ENCODE measurements around the gene SMIM15.

SMIM15 gene

DNA sequence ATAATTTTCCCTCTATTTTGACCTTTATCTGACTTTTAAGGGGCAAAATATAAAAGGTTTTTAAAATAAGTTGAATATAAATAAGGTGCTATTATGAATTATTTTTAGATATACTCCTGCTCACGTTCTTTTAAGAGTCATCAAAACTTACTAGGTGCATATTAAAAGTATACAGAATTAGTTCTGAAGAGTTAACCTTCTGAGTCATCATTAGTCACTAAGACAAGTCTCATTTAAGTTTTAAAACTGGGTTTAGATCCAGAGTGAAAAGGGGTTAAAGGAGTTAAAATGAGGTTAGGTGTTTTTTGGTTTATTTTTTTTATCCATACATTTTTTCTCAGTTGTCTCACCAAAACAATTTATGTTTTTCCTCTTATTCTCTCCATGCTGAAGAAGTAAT, 41.7 kb downstream of the SMIM15 start:
- Histone ChIP-seq H3K14ac (ENCODE audit: low read length in 2 of 2) (no peak overlapping the region), H2AK5ac (ENCODE audit: low read length, severe bottlenecking) (no peak overlapping the region), H3K23ac (ENCODE audit: low read length in 2 of 2) (no peak overlapping the region), H3K36me3 (ENCODE audit: control insufficient read depth in 1 of 2, insufficient read depth in 2 of 2, low read depth in 1 of 2, low read length in 2 of 2) (no peaks in the 10 kb centered on the region), H3K79me1 (replicated peaks; ENCODE audit: low read length, poor library complexity, severe bottlenecking) (peaks cover 1% of the 10 kb centered on the region), H3K4me1 (ENCODE audit: control insufficient read depth, insufficient read depth, low read depth, low read length) (no peaks in the 10 kb centered on the region), H2BK5ac (ENCODE audit: low read depth, low read length, poor library complexity, severe bottlenecking) (no peak overlapping the region), H3K4me3 (ENCODE audit: insufficient read depth in 1 of 2, low read depth in 1 of 2, low read length in 2 of 2) (no peak overlapping the region), H3K27me3 (ENCODE audit: control insufficient read depth in 1 of 2, insufficient read depth in 1 of 2, low read length in 2 of 2) (no peaks in the 10 kb centered on the region), H3K9ac (ENCODE audit: low read length) (no peak overlapping the region), H3K18ac (ENCODE audit: low read depth in 1 of 2, low read length in 2 of 2) (no peak overlapping the region), H3K9me3 (ENCODE audit: control insufficient read depth, low read length) (no peaks in the 10 kb centered on the region), H4K8ac (ENCODE audit: low read length) (no peak overlapping the region), H2BK15ac (ENCODE audit: low read depth, poor library complexity, severe bottlenecking) (no peak overlapping the region), H3K4me2 (ENCODE audit: low read length, poor library complexity, severe bottlenecking) (no peak overlapping the region), H2BK120ac (ENCODE audit: low read depth, low read length) (no peak overlapping the region), H2AFZ (ENCODE audit: low read depth, low read length) (no peak overlapping the region), H3K4ac (ENCODE audit: low read depth in 1 of 2, low read length in 2 of 2) (no peak overlapping the region), H4K91ac (ENCODE audit: low read length) (no peak overlapping the region), H2BK12ac (ENCODE audit: low read length in 2 of 2) (no peak overlapping the region), H3K27ac (ENCODE audit: low read length, poor library complexity, severe bottlenecking) (no peak overlapping the region)
- no peak for DNase-seq
- no CpG with 5 or more reads among the region's 1 CpG for WGBS

DNA sequence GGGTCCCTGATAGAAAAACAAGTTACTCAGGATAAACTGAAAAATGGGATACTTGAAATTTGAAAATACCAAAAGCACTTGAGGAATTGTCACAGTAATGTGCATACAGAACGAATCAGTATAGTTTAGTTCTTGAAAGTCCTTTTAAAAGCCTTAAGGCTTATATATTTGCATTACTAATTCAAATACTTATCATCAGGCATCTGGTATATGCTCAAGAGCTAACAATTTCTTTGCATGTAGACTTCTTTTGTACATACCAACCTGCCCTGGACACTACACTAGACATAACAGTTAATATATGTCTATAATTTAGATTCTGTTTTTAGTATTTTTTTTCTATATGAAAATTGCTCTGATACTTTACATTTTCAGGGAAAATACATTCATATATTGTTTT, 43.2 kb downstream of the SMIM15 start:
- H3K23ac ChIP-seq (ENCODE audit: low read length in 2 of 2): no peak overlapping the region
- no peak overlapping the region for H2BK5ac ChIP-seq (ENCODE audit: low read depth, low read length, poor library complexity, severe bottlenecking)
- no peak overlapping the region for H2BK12ac ChIP-seq (ENCODE audit: low read length in 2 of 2)
- no peak overlapping the region for H4K91ac ChIP-seq (ENCODE audit: low read length)
- H2BK15ac ChIP-seq (ENCODE audit: low read depth, poor library complexity, severe bottlenecking): no peak overlapping the region
- H3K9me3 ChIP-seq (ENCODE audit: control insufficient read depth, low read length): no peaks in the 10 kb centered on the region
- H3K4me1 ChIP-seq (ENCODE audit: control insufficient read depth, insufficient read depth, low read depth, low read length): no peaks in the 10 kb centered on the region
- H3K79me1 ChIP-seq (replicated peaks; ENCODE audit: low read length, poor library complexity, severe bottlenecking): peaks cover 4% of the 10 kb centered on the region
- H3K27me3 ChIP-seq (ENCODE audit: control insufficient read depth in 1 of 2, insufficient read depth in 1 of 2, low read length in 2 of 2): no peaks in the 10 kb centered on the region
- no peak overlapping the region for H3K18ac ChIP-seq (ENCODE audit: low read depth in 1 of 2, low read length in 2 of 2)
- no peak overlapping the region for H3K9ac ChIP-seq (ENCODE audit: low read length)
- no peak overlapping the region for H4K8ac ChIP-seq (ENCODE audit: low read length)
- DNase-seq: no peak
- no peak overlapping the region for H3K4me3 ChIP-seq (ENCODE audit: insufficient read depth in 1 of 2, low read depth in 1 of 2, low read length in 2 of 2)
- no peak overlapping the region for H3K4me2 ChIP-seq (ENCODE audit: low read length, poor library complexity, severe bottlenecking)
- no CpG with 5 or more reads among the region's 1 CpG for WGBS
- H2AK5ac ChIP-seq (ENCODE audit: low read length, severe bottlenecking): no peak overlapping the region
- H2BK120ac ChIP-seq (ENCODE audit: low read depth, low read length): no peak overlapping the region
- no peak overlapping the region for H3K14ac ChIP-seq (ENCODE audit: low read length in 2 of 2)
- no peak overlapping the region for H3K4ac ChIP-seq (ENCODE audit: low read depth in 1 of 2, low read length in 2 of 2)
- no peak overlapping the region for H2AFZ ChIP-seq (ENCODE audit: low read depth, low read length)
- H3K36me3 ChIP-seq (ENCODE audit: control insufficient read depth in 1 of 2, insufficient read depth in 2 of 2, low read depth in 1 of 2, low read length in 2 of 2): no peaks in the 10 kb centered on the region
- no peak overlapping the region for H3K27ac ChIP-seq (ENCODE audit: low read length, poor library complexity, severe bottlenecking)

DNA sequence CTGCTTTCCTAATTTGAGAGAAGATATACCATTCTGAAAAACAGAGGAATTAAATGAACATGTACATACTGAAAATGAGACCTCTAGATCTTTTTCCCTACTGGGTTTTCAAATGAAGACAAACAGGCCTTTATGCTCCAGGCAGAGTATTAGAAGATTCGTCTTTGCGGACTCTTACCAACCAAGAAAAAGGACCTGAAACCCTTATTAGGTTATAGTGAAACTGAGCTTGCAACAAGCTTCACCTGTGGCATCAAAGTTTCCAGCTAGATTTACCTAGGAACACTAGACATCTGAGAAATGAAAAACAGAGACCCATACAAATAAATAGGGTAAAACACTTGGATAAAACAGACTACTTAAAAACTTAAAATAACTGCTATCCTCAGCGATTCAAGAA, 46.3 kb downstream of the SMIM15 start:
- Histone ChIP-seq H2AFZ (ENCODE audit: low read depth, low read length) (no peak overlapping the region), H3K27me3 (ENCODE audit: control insufficient read depth in 1 of 2, insufficient read depth in 1 of 2, low read length in 2 of 2) (no peaks in the 10 kb centered on the region), H2BK15ac (ENCODE audit: low read depth, poor library complexity, severe bottlenecking) (no peak overlapping the region), H2AK5ac (ENCODE audit: low read length, severe bottlenecking) (no peak overlapping the region), H3K14ac (ENCODE audit: low read length in 2 of 2) (no peak overlapping the region), H4K8ac (ENCODE audit: low read length) (no peak overlapping the region), H2BK120ac (ENCODE audit: low read depth, low read length) (no peak overlapping the region), H2BK5ac (ENCODE audit: low read depth, low read length, poor library complexity, severe bottlenecking) (no peak overlapping the region), H3K36me3 (ENCODE audit: control insufficient read depth in 1 of 2, insufficient read depth in 2 of 2, low read depth in 1 of 2, low read length in 2 of 2) (no peaks in the 10 kb centered on the region), H3K27ac (ENCODE audit: low read length, poor library complexity, severe bottlenecking) (no peak overlapping the region), H4K91ac (ENCODE audit: low read length) (no peak overlapping the region), H3K9ac (ENCODE audit: low read length) (no peak overlapping the region), H3K79me1 (replicated peaks; ENCODE audit: low read length, poor library complexity, severe bottlenecking) (peaks cover 3% of the 10 kb centered on the region), H3K4ac (ENCODE audit: low read depth in 1 of 2, low read length in 2 of 2) (no peak overlapping the region), H2BK12ac (ENCODE audit: low read length in 2 of 2) (no peak overlapping the region), H3K4me2 (ENCODE audit: low read length, poor library complexity, severe bottlenecking) (no peak overlapping the region), H3K4me1 (ENCODE audit: control insufficient read depth, insufficient read depth, low read depth, low read length) (no peaks in the 10 kb centered on the region), H3K18ac (ENCODE audit: low read depth in 1 of 2, low read length in 2 of 2) (no peak overlapping the region), H3K9me3 (ENCODE audit: control insufficient read depth, low read length) (no peaks in the 10 kb centered on the region), H3K23ac (ENCODE audit: low read length in 2 of 2) (no peak overlapping the region), H3K4me3 (ENCODE audit: insufficient read depth in 1 of 2, low read depth in 1 of 2, low read length in 2 of 2) (no peak overlapping the region)
- DNase-seq: no peak
- 100% methylated on average over 2 of the region's 3 CpGs for WGBS

DNA sequence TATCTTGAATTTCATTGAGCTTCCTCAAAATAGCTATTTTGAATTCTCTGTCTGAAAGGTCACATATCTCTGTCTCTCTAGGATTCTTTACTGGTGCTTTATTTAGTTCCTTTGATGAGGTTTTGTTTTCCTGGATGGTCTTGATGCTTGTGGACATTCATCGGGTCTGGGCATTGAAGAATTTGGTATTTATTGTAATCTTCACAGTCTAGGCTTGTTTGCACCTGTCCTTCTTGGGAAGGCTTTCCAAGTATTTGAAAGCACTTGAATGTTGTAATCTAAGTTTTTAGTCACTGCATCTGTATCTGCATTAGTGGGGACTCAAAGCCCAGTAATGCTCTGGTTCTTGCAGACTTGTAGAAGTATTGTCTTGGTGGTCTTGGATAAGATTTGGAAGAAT, 47.8 kb downstream of the SMIM15 start:
- Histone ChIP-seq H3K4me2 (ENCODE audit: low read length, poor library complexity, severe bottlenecking) (no peak overlapping the region), H3K27ac (ENCODE audit: low read length, poor library complexity, severe bottlenecking) (no peak overlapping the region), H2BK5ac (ENCODE audit: low read depth, low read length, poor library complexity, severe bottlenecking) (no peak overlapping the region), H3K36me3 (ENCODE audit: control insufficient read depth in 1 of 2, insufficient read depth in 2 of 2, low read depth in 1 of 2, low read length in 2 of 2) (no peaks in the 10 kb centered on the region), H3K4me3 (ENCODE audit: insufficient read depth in 1 of 2, low read depth in 1 of 2, low read length in 2 of 2) (no peak overlapping the region), H2AFZ (ENCODE audit: low read depth, low read length) (no peak overlapping the region), H3K79me1 (replicated peaks; ENCODE audit: low read length, poor library complexity, severe bottlenecking) (peaks cover 3% of the 10 kb centered on the region), H3K18ac (ENCODE audit: low read depth in 1 of 2, low read length in 2 of 2) (no peak overlapping the region), H3K4ac (ENCODE audit: low read depth in 1 of 2, low read length in 2 of 2) (no peak overlapping the region), H4K8ac (ENCODE audit: low read length) (no peak overlapping the region), H3K4me1 (ENCODE audit: control insufficient read depth, insufficient read depth, low read depth, low read length) (no peaks in the 10 kb centered on the region), H2BK15ac (ENCODE audit: low read depth, poor library complexity, severe bottlenecking) (no peak overlapping the region), H4K91ac (ENCODE audit: low read length) (no peak overlapping the region), H3K27me3 (ENCODE audit: control insufficient read depth in 1 of 2, insufficient read depth in 1 of 2, low read length in 2 of 2) (no peaks in the 10 kb centered on the region), H2BK12ac (ENCODE audit: low read length in 2 of 2) (no peak overlapping the region), H3K23ac (ENCODE audit: low read length in 2 of 2) (no peak overlapping the region), H2AK5ac (ENCODE audit: low read length, severe bottlenecking) (no peak overlapping the region), H2BK120ac (ENCODE audit: low read depth, low read length) (no peak overlapping the region), H3K9me3 (ENCODE audit: control insufficient read depth, low read length) (no peaks in the 10 kb centered on the region), H3K14ac (ENCODE audit: low read length in 2 of 2) (no peak overlapping the region), H3K9ac (ENCODE audit: low read length) (no peak overlapping the region)
- no peak for DNase-seq
- WGBS: 95% methylated on average over 1 of the region's 1 CpG
